Thyroid gland (tissue), 4 donors: ENCODE data around the gene HHIPL1. TPM values are rescaled to one million over a fixed set of nuclear protein-coding genes. Genes with fewer than 3 reads are reported as not detected.

Experiments
- DNase-seq, 2 donors: peaks; one replicate each; pipeline ENCODE4 v3.0.0-alpha.2; 2019
- H3K27ac ChIP-seq, 3 donors: fragments of 200-600 bp; sonication (generic); 1 replicate in 2 of 3; 2 replicates in 1 of 3; pipeline ENCODE4 v1.5.1; 2016 to 2019; ENCODE audit warnings: mild to moderate bottlenecking in 1 of 3, moderate library complexity in 1 of 3
- H3K27me3 ChIP-seq: fragments of 200-600 bp; sonication (generic); one replicate; pipeline ENCODE4 v1.5.1; 2019
- H3K36me3 ChIP-seq, 2 donors: fragments of 200-600 bp; sonication (generic); one replicate each; pipeline ENCODE4 v1.5.1; 2016 to 2019
- H3K4me1 ChIP-seq, 2 donors: fragments of 200-600 bp; sonication (generic); one replicate each; pipeline ENCODE4 v1.5.1; 2017 to 2019
- H3K4me3 ChIP-seq, 3 donors: fragments of 200-600 bp; sonication (generic); replicated peaks in 1 of 3; 1 replicate in 2 of 3; 2 replicates in 1 of 3; pipeline ENCODE4 v1.5.1; 2016; ENCODE audit warnings: mild to moderate bottlenecking in 1 of 3
- H3K9me3 ChIP-seq: fragments of 200-600 bp; sonication (generic); one replicate; pipeline ENCODE4 v1.5.1; 2017
- POLR2A ChIP-seq, 2 donors: fragments of 450-650 bp; IDR thresholded peaks; one replicate each; pipeline ENCODE4 v1.6.1; 2017; ENCODE audit warnings: antibody characterized with exemption in 2 of 2, mild to moderate bottlenecking in 2 of 2, moderate library complexity in 1 of 2
- WGBS, 2 donors: methylation state at CpG; one replicate each; pipeline ENCODE4 v1.1.5; 2017; 5-methylcytosine and 5-hydroxymethylcytosine counted together
- intact Hi-C: fragments of 100-400 bp; cut with DNase I; formaldehyde crosslinking; loops from one replicate; pipeline ENCODE4 v1.15.1; 2023
- total RNA-seq, 4 donors: library from RNA; depleted of rRNA; stranded (reverse); fragments of >200 nt; gene quantifications; one replicate each; pipeline ENCODE4 v1.2.3, GENCODE V29; 2016
- TF ChIP-seq, protein P1 (sequence below), 6 experiments: fragments of 200-600 bp in 3 of 6; fragments of 450-650 bp in 3 of 6; sonication (generic) in 3 of 6; IDR thresholded peaks; one replicate each; pipeline ENCODE4 v1.5.1; 2016 to 2019; ENCODE audit warnings: antibody characterized with exemption in 6 of 6, mild to moderate bottlenecking in 2 of 6, inconsistent platforms in 1 of 6, moderate library complexity in 1 of 6

HHIPL1 gene
- total RNA-seq, 4 donors from 2014 or later: 0.98 to 2.7 (median 1.1) TPM

DNA sequence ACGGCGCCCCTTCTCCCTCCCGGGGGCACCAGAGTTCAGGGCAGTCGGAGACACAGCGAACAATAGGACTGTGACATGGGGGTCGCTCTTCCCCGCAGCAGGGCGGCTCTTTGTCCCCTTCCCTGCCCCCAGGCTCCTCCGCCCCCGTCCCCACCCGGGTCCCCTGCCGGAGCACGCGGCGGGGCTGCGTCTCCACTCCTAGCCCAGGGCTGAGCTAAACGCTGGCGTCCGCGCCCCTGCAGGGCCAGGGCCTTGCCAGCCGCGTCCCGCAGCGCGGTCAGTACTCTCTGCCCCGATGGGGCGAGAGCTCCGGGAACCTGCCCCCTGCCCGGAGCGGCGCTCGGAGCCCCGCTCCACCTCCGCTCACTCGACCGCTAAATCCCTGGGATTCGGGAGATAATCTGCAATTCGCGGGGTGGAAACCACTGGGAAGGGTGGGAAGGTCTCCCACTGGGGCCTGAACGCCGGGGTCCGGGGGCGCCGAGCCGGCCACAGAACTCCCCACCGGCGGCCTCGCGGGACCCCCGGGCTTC lies 40.1 kb upstream of the HHIPL1 start:
- peak overlapping the region; percentile 25 to 69 (median 52) for H3K4me3 ChIP-seq
- peak overlapping the region; percentile 64 to 87 (median 71) for H3K27ac ChIP-seq
- no peaks in the 10 kb centered on the region for H3K36me3 ChIP-seq
- no peak for TF ChIP-seq POLR2A (IDR thresholded peaks at IDR 0.05)
- TF ChIP-seq, protein P1, sequence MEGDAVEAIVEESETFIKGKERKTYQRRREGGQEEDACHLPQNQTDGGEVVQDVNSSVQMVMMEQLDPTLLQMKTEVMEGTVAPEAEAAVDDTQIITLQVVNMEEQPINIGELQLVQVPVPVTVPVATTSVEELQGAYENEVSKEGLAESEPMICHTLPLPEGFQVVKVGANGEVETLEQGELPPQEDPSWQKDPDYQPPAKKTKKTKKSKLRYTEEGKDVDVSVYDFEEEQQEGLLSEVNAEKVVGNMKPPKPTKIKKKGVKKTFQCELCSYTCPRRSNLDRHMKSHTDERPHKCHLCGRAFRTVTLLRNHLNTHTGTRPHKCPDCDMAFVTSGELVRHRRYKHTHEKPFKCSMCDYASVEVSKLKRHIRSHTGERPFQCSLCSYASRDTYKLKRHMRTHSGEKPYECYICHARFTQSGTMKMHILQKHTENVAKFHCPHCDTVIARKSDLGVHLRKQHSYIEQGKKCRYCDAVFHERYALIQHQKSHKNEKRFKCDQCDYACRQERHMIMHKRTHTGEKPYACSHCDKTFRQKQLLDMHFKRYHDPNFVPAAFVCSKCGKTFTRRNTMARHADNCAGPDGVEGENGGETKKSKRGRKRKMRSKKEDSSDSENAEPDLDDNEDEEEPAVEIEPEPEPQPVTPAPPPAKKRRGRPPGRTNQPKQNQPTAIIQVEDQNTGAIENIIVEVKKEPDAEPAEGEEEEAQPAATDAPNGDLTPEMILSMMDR (IDR thresholded peaks at IDR 0.05): no peak
- H3K27me3 ChIP-seq: no peaks in the 10 kb centered on the region
- H3K9me3 ChIP-seq: no peaks in the 10 kb centered on the region
- intact Hi-C loops: loop anchor here (5.0 to 10.0 kb wide), 2 partner anchors 43 to 80 kb away; partner anchors contain the start of gene CYP46A1
- DNase-seq: peak; percentile 36 to 49
- WGBS, 2 donors: 0 to 1% methylated on average over 15 to 22 of the region's 50 CpGs
- peaks cover 20 to 35% of the 10 kb centered on the region in 2 donors for H3K4me1 ChIP-seq

DNA sequence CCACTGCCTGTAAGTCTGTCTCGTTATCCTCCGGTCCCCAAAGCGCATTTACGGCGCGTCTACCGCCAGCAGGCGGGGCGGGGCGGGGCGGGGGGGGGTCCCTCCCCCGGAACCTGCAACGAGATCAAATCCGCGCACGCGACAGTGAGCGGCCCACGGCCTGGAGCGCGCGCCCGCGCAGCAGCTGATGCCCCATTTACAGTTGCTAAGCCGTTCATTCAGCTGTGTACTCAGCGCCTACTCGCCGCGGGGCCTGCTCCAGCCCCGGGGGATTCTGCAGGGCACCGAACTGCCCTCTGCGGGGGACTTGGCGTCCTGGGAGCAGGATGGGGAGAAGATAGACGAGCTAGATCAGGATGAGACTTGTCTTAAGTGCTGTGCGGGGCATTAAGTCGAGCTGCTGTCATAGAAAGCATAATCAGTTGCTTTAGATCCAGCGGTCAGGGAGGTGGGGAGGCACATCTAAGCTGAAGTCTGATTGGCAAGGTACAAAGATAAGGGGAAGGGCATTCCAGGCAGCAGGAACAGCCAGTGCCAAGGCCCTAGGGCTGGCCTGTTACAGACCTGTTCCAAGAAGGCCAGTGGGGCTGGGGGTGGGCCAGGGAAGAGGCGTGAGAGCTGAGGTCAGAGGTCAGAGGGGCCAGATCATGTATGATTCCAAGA lies 39.5 kb upstream of the HHIPL1 start:
- 12 to 13% methylated on average over 13 to 17 of the region's 38 CpGs for WGBS, 2 donors
- DNase-seq: peak; percentile 59 to 64
- Histone ChIP-seq H3K27ac (peak overlapping the region in 2 of 3 donors; percentile 64 to 71), H3K27me3 (no peaks in the 10 kb centered on the region), H3K36me3 (no peaks in the 10 kb centered on the region), H3K9me3 (no peaks in the 10 kb centered on the region), H3K4me3 (peak overlapping the region; percentile 25 to 69 (median 52)), H3K4me1 (peaks cover 20 to 29% of the 10 kb centered on the region in 2 donors)
- TF ChIP-seq, protein P1 (IDR thresholded peaks at IDR 0.05): no peak
- no peak for TF ChIP-seq POLR2A (IDR thresholded peaks at IDR 0.05)
- intact Hi-C loops: loop anchor here (5.0 to 10.0 kb wide), 2 partner anchors 43 to 79 kb away; partner anchors contain the start of gene CYP46A1

DNA sequence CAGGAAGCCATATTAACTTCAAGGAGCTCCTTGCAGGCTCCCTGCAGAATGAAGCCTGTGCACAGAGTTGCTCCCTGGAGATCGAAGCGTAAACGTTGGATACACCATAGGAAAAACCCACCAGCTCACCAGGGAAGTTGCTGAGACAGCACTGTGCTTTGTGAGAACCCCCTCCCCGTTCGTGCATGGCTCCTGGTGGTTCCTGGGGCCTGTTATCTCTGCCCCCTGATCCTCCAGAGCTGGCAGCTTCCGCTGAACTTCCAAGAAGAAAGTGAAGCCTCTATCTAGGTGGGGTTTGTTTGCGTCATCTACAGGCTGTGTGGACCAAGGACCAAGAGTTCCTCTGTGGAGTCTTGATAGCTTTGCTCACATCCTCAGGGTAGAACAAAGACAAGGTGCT lies 38.6 kb upstream of the HHIPL1 start:
- no peak overlapping the region for H3K4me3 ChIP-seq
- intact Hi-C loops: loop anchor here (5.0 to 10.0 kb wide), 2 partner anchors 44 to 78 kb away; partner anchors contain the start of gene CYP46A1
- 74 to 81% methylated on average over 6 to 7 of the region's 7 CpGs for WGBS, 2 donors
- TF ChIP-seq POLR2A (IDR thresholded peaks at IDR 0.05): no peak
- TF ChIP-seq, protein P1 (IDR thresholded peaks at IDR 0.05): no peak
- no peaks in the 10 kb centered on the region for H3K9me3 ChIP-seq
- H3K36me3 ChIP-seq: no peaks in the 10 kb centered on the region
- peaks cover 15 to 22% of the 10 kb centered on the region in 2 donors for H3K4me1 ChIP-seq
- no peak overlapping the region for H3K27ac ChIP-seq
- no peak for DNase-seq
- H3K27me3 ChIP-seq: no peaks in the 10 kb centered on the region

DNA sequence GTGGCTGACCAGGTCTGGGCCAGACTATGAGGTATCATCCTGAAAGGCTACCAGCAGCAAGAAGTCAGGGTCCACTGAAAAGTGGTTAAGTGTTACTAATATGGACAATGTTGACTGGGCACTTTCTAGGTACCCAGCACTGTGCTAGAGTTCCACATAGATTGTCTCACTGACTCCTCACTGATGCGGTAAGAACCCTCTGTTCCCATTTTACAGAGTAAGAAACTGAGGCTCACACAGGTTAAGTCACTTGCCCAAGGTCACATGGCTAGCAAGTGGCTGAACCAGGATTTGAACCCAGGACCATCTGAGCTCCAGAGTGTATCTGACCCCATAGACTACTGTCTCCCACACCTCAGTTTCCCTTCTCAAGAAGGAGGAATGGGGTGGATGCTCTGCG lies 36.3 kb upstream of the HHIPL1 start:
- Histone ChIP-seq H3K36me3 (no peaks in the 10 kb centered on the region), H3K4me3 (no peak overlapping the region), H3K9me3 (no peaks in the 10 kb centered on the region), H3K4me1 (peaks cover 0 to under 1% of the 10 kb centered on the region in 2 donors), H3K27ac (no peak overlapping the region), H3K27me3 (no peaks in the 10 kb centered on the region)
- intact Hi-C loops: loop anchor here (5.0 to 10.0 kb wide), 2 partner anchors 46 to 76 kb away; partner anchors contain the start of gene CYP46A1
- WGBS, 2 donors: 90 to 96% methylated on average over 2 of the region's 2 CpGs
- DNase-seq: no peak
- TF ChIP-seq POLR2A (IDR thresholded peaks at IDR 0.05): no peak
- TF ChIP-seq, protein P1 (IDR thresholded peaks at IDR 0.05): no peak
